Uterus (tissue), 2 donors: ENCODE data around the gene VWCE.
"Not testable (repeated sequence)": the region's sequence is repeated elsewhere in the genome, so short reads cannot be mapped to it uniquely, and the experiment has no call there.

Source experiments
- CTCF ChIP-seq, 4 experiments: fragments of 200-600 bp in 2 of 4; fragments of 450-650 bp in 2 of 4; sonication (generic) in 2 of 4; IDR thresholded peaks; one replicate each; pipeline ENCODE4 v1.5.1; 2016 to 2019; ENCODE audit warnings: antibody characterized with exemption in 4 of 4, mild to moderate bottlenecking in 2 of 4, moderate library complexity in 1 of 4
- POLR2A ChIP-seq, 2 donors: fragments of 450-650 bp; IDR thresholded peaks; one replicate each; pipeline ENCODE4 v1.6.1; 2016; ENCODE audit warnings: antibody characterized with exemption in 2 of 2, mild to moderate bottlenecking in 1 of 2, moderate library complexity in 1 of 2

GRCh38 chr11:61249201-61249600 lies 45.9 kb downstream of the VWCE start:
- not testable (repeated sequence) for TF ChIP-seq CTCF, POLR2A (IDR thresholded peaks at IDR 0.05)
